ENCODE measurements around the gene ATP6AP2. TPM values are rescaled to one million over a fixed set of nuclear protein-coding genes. Genes with fewer than 3 reads are reported as not detected.

Gene ATP6AP2
- total and polyA plus RNA-seq, 4 donors = 49.7 to 80.7 (median 58.1) TPM

GRCh38 chrX:40537310-40537709 is 43.5 kb upstream of the ATP6AP2 start:
- Histone ChIP-seq H3K27me3 (ENCODE audit: control insufficient read depth in 4 of 4, insufficient read depth in 4 of 4, low read length in 3 of 4) (no peaks in the 10 kb centered on the region), H3K9ac (ENCODE audit: low read depth in 1 of 2, low read length in 2 of 2) (no peak overlapping the region), H3K4me1 (ENCODE audit: control insufficient read depth in 4 of 4, insufficient read depth in 4 of 4, low read length in 3 of 4) (no peaks in the 10 kb centered on the region), H3K36me3 (ENCODE audit: control insufficient read depth in 4 of 4, insufficient read depth in 3 of 4, low read depth in 1 of 4, low read length in 3 of 4) (no peaks in the 10 kb centered on the region), H3K4me3 (ENCODE audit: low read depth in 1 of 3, low read length in 3 of 3) (no peak overlapping the region), H3K27ac (ENCODE audit: low read depth in 1 of 2, low read length in 2 of 2) (no peak overlapping the region), H3K9me3 (ENCODE audit: control insufficient read depth in 4 of 4, low read length in 3 of 4) (no peaks in the 10 kb centered on the region)
- 84% methylated on average over 4 of the region's 4 CpGs for WGBS
- TF ChIP-seq ZBTB33 (IDR thresholded peaks at IDR 0.05) = no peak
- TF ChIP-seq ATF3 (IDR thresholded peaks at IDR 0.05) = no peak
- no peak for TF ChIP-seq JUND (IDR thresholded peaks at IDR 0.05)
- no peak for DNase-seq (ENCODE audit: low spot score)

GRCh38 chrX:40538406-40538805 is 42.4 kb upstream of the ATP6AP2 start:
- TF ChIP-seq GABPA (IDR thresholded peaks at IDR 0.05 in 1 of 2, conservative IDR thresholded peaks at IDR 0.05 in 1 of 2) = no peak
- TF ChIP-seq CTCF (IDR thresholded peaks at IDR 0.05; ENCODE audit: low read depth, low read length, missing input control) = no peak
- no peak for TF ChIP-seq ZBTB33 (IDR thresholded peaks at IDR 0.05)
- TF ChIP-seq EGR1 (IDR thresholded peaks at IDR 0.05; ENCODE audit: low read depth in 2 of 2) = no peak
- TF ChIP-seq RXRA (IDR thresholded peaks at IDR 0.05) = no peak
- no peak for TF ChIP-seq JUND (IDR thresholded peaks at IDR 0.05)
- TF ChIP-seq HNF4G (IDR thresholded peaks at IDR 0.05) = no peak
- no peak for TF ChIP-seq TAF1 (conservative IDR thresholded peaks at IDR 0.05)
- TF ChIP-seq NR2F2 (IDR thresholded peaks at IDR 0.05) = no peak
- TF ChIP-seq MAX (IDR thresholded peaks at IDR 0.05) = no peak
- TF ChIP-seq RAD21 (IDR thresholded peaks at IDR 0.05) = no peak
- no peak for TF ChIP-seq HNF4A (conservative IDR thresholded peaks at IDR 0.05)
- no peak for TF ChIP-seq REST (IDR thresholded peaks at IDR 0.05)
- no peak for TF ChIP-seq SP1 (IDR thresholded peaks at IDR 0.05)
- TF ChIP-seq ATF3 (IDR thresholded peaks at IDR 0.05) = no peak
- no peak for TF ChIP-seq FOXA1 (IDR thresholded peaks at IDR 0.05)
- TF ChIP-seq FOXA2 (IDR thresholded peaks at IDR 0.05) = no peak
- no peak for TF ChIP-seq YY1 (IDR thresholded peaks at IDR 0.05)
- WGBS = 79% methylated on average over 5 of the region's 5 CpGs
- DNase-seq (ENCODE audit: low spot score) = no peak

More at GRCh38 chrX:40538406-40538805, 42.4 kb upstream of the ATP6AP2 start:
- H3K27me3 ChIP-seq (ENCODE audit: control insufficient read depth in 4 of 4, insufficient read depth in 4 of 4, low read length in 3 of 4) = no peaks in the 10 kb centered on the region
- H3K9me3 ChIP-seq (ENCODE audit: control insufficient read depth in 4 of 4, low read length in 3 of 4) = no peaks in the 10 kb centered on the region
- H3K4me3 ChIP-seq (ENCODE audit: low read depth in 1 of 3, low read length in 3 of 3) = no peak overlapping the region
- H3K9ac ChIP-seq (ENCODE audit: low read depth in 1 of 2, low read length in 2 of 2) = no peak overlapping the region
- H3K27ac ChIP-seq (ENCODE audit: low read depth in 1 of 2, low read length in 2 of 2) = no peak overlapping the region
- no peaks in the 10 kb centered on the region for H3K36me3 ChIP-seq (ENCODE audit: control insufficient read depth in 4 of 4, insufficient read depth in 3 of 4, low read depth in 1 of 4, low read length in 3 of 4)
- H3K4me1 ChIP-seq (ENCODE audit: control insufficient read depth in 4 of 4, insufficient read depth in 4 of 4, low read length in 3 of 4) = no peaks in the 10 kb centered on the region
